ENCODE measurements around the gene TM4SF1. TPM values are rescaled to one million over a fixed set of nuclear protein-coding genes. Genes with fewer than 3 reads are reported as not detected.

The TM4SF1 gene
- total RNA-seq, 1 donor from 2014 or later = not detected

DNA sequence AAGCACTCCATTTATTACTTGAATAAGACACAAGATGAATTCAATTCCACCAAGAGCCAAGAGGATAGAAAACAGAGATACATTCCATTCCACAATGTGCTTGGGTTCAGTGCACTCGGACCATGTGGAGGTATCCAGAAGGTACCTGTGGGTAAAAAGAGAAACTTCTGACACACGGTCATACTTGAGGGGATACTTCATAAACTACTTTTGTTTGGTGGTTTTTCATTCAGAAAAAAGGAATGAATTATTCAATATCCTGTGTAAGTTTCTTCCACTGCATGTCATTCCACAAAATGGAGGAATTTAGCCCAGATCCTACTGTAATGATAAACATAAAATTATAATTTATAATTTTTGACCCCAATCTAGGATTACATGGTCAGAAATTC lies 5.7 kb downstream of the TM4SF1 start:
- DNase-seq = no peak
- no peak overlapping the region for H3K27ac Mint-ChIP-seq (ENCODE audit: unreplicated experiment)
- TF ChIP-seq, protein P1, sequence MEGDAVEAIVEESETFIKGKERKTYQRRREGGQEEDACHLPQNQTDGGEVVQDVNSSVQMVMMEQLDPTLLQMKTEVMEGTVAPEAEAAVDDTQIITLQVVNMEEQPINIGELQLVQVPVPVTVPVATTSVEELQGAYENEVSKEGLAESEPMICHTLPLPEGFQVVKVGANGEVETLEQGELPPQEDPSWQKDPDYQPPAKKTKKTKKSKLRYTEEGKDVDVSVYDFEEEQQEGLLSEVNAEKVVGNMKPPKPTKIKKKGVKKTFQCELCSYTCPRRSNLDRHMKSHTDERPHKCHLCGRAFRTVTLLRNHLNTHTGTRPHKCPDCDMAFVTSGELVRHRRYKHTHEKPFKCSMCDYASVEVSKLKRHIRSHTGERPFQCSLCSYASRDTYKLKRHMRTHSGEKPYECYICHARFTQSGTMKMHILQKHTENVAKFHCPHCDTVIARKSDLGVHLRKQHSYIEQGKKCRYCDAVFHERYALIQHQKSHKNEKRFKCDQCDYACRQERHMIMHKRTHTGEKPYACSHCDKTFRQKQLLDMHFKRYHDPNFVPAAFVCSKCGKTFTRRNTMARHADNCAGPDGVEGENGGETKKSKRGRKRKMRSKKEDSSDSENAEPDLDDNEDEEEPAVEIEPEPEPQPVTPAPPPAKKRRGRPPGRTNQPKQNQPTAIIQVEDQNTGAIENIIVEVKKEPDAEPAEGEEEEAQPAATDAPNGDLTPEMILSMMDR (IDR thresholded peaks at IDR 0.05; ENCODE audit: partially characterized antibody, unreplicated experiment) = no peak
- no peak overlapping the region for H3K4me3 Mint-ChIP-seq (ENCODE audit: unreplicated experiment)
- H3K36me3 Mint-ChIP-seq (ENCODE audit: unreplicated experiment) = no peaks in the 10 kb centered on the region
- H3K27me3 Mint-ChIP-seq (ENCODE audit: unreplicated experiment) = no peaks in the 10 kb centered on the region
- no peaks in the 10 kb centered on the region for H3K9me3 Mint-ChIP-seq (ENCODE audit: unreplicated experiment)
- H3K4me1 Mint-ChIP-seq (ENCODE audit: low read depth, unreplicated experiment) = no peaks in the 10 kb centered on the region

DNA sequence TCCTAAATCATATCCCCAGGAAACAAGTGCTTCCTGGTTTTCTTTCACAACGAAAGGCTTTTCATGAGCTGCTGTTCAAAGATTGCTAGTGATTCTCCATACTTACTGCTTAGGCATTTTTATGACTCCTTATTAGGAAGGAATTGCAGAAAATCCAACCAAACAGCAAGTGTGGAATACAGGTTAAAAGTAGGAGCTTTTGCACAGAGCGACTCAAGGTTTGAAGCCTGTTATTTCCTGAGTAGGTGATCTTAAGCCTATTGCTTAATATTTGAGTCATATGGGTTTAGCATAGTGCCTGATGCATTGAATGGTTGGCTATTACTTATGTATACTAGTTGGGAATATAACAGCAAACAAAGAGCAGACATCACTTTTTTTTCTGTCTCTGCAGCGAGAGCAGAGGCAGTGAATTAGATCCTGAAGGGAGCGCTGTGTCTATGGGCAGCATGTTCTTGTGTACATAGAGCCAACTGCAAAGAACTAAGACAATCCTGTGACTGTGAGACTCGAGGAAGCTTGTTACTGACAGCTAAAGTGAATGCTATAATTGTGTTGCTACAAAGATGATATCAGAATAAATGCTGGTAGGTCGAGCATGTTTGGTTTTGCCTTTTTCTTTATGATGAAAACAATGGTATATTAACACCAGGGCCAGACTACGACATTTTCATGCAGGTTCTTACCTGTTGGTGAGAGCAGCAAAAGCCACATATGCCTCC lies 6.3 kb downstream of the TM4SF1 start:
- Mint-ChIP-seq H3K27ac (ENCODE audit: unreplicated experiment) (no peak overlapping the region), H3K36me3 (ENCODE audit: unreplicated experiment) (no peaks in the 10 kb centered on the region), H3K9me3 (ENCODE audit: unreplicated experiment) (no peaks in the 10 kb centered on the region), H3K27me3 (ENCODE audit: unreplicated experiment) (no peaks in the 10 kb centered on the region), H3K4me1 (ENCODE audit: low read depth, unreplicated experiment) (no peaks in the 10 kb centered on the region), H3K4me3 (ENCODE audit: unreplicated experiment) (no peak overlapping the region)
- no peak for DNase-seq
- TF ChIP-seq, protein P1 (IDR thresholded peaks at IDR 0.05; ENCODE audit: partially characterized antibody, unreplicated experiment) = no peak

DNA sequence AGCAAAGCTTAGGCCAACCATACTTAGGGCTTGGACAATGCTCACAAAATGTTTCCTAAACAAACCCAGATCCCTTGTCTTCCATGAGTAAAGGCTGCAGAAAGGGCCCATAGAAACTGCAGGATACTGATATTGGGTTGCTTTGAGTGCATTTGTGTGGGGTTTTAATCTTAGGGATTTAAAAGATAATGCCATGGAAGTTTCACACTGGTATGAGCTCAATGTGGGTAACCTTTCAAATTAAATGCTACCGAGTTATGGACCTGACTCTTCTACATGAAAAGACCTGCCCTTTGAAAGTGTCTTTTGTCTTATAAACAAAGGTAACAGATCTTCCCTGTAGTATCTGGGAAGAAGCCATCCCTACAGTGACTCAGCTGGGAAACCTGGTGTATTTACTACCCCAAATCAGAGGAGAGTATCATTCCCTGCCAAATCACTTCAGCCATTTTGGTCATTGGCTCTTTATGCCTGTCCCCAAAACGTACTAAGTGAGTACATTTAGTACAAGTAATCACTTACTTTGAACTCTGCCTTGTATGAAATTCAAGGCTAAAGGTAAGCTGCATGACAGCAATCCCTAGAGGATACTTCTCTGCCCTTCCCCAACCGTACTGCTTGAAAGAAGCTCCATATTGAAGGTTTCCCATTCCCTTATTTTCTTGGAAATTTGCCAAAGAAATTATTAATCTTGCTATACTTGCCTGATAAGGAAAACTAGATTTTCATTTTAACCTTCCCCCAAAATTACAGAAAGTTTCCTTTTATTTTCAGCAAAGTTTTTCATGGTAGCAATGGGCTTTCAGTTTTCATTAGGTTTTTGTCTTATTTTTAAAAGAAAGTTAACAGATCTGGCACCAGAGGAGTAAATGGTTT lies 7.2 kb downstream of the TM4SF1 start:
- Mint-ChIP-seq H3K27ac (ENCODE audit: unreplicated experiment) (no peak overlapping the region), H3K27me3 (ENCODE audit: unreplicated experiment) (no peaks in the 10 kb centered on the region), H3K4me1 (ENCODE audit: low read depth, unreplicated experiment) (no peaks in the 10 kb centered on the region), H3K36me3 (ENCODE audit: unreplicated experiment) (no peaks in the 10 kb centered on the region), H3K4me3 (ENCODE audit: unreplicated experiment) (no peak overlapping the region), H3K9me3 (ENCODE audit: unreplicated experiment) (no peaks in the 10 kb centered on the region)
- no peak for DNase-seq
- TF ChIP-seq, protein P1 (IDR thresholded peaks at IDR 0.05; ENCODE audit: partially characterized antibody, unreplicated experiment) = no peak

DNA sequence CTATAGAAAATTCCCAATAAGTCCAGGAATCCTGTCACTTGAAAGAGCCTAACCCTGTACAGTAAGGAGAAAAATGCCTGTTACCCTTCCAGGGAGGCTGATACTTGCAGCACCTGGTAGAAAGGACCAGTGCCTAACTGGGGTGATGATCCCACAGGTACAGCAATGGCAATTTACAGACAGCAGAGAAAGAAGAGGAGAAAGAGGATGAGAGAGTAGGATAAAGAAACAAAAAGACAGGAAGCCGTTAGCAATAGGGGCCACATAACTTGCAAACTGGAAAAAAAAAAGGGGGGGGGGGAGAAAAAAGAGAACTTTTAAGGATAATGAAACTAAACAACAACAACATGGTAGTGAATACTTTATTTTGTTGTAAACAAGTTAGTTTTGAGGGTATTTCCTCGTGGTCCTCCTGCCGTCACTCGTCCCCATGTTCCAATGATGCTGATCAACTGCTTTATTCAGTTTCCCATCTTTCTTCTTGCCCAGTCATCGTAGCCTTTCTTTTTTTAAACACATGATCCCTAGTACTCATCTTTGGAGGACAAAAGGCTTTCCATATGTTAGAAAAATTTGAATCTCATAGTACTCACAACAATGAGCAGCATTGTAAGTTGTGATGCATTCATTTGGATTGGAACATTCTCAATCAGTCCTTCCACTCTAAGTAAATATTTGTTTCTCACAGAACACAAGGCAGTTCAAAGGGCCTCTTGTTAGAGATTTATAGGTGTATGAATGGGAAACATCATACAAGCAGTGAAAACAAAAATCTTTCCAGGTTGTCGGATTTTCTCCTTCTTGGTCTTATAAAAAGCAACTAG lies 8.6 kb downstream of the TM4SF1 start:
- Mint-ChIP-seq H3K27me3 (ENCODE audit: unreplicated experiment) (no peaks in the 10 kb centered on the region), H3K4me1 (ENCODE audit: low read depth, unreplicated experiment) (no peaks in the 10 kb centered on the region)

More for the DNA sequence above, 8.6 kb downstream of the TM4SF1 start:
- DNase-seq = no peak
- Mint-ChIP-seq H3K4me3 (ENCODE audit: unreplicated experiment) (no peak overlapping the region), H3K27ac (ENCODE audit: unreplicated experiment) (no peak overlapping the region), H3K9me3 (ENCODE audit: unreplicated experiment) (no peaks in the 10 kb centered on the region), H3K36me3 (ENCODE audit: unreplicated experiment) (no peaks in the 10 kb centered on the region)
- TF ChIP-seq, protein P1 (IDR thresholded peaks at IDR 0.05; ENCODE audit: partially characterized antibody, unreplicated experiment) = no peak

All from glutamatergic neuron (in vitro differentiated cells).